ENCODE data around the gene GNAS. TPM values are rescaled to one million over a fixed set of nuclear protein-coding genes. Genes with fewer than 3 reads are reported as not detected.

Gene GNAS
- total and polyA plus RNA-seq, 3 experiments from 2014 or later, result 218 to 666 (median 637) TPM

- H3K36me3 ChIP-seq (ENCODE audit: insufficient read depth, low read length), result peaks cover 75% of the 10 kb centered on the region
- ChIA-PET CTCF (no interaction called here), POLR2A (no interaction called here)
- no peak overlapping the region for H3K27ac ChIP-seq (ENCODE audit: low read depth, low read length)
- Mint-ChIP-seq H3K36me3 (peaks cover 16 to 93% (median 36%) of the 10 kb centered on the region in 3 donors), H3K9me3 (no peaks in the 10 kb centered on the region), H3K4me3 (peak overlapping the region in 2 of 7 donors; percentile 1 to 45), H3K27me3 (peaks cover 0 to 2% of the 10 kb centered on the region in 2 donors), H3K27ac (peak overlapping the region in 3 of 8 donors; percentile 22 to 55 (median 48)), H3K4me1 (peaks cover 48 to 83% (median 58%) of the 10 kb centered on the region in 3 donors)
- no peak for DNase-seq
- H3K4me1 ChIP-seq (ENCODE audit: insufficient read depth, low read length), result peaks cover 22% of the 10 kb centered on the region
- H3K4me3 ChIP-seq (ENCODE audit: low read length), result no peak overlapping the region
- H3K27me3 ChIP-seq (ENCODE audit: insufficient read depth, low read length, poor library complexity, severe bottlenecking), result no peaks in the 10 kb centered on the region
- H3K9me3 ChIP-seq (ENCODE audit: low read length), result no peaks in the 10 kb centered on the region
Observed at GRCh38 chr20:58906111-58906510, 53.6 kb downstream of the GNAS start.

- DNase-seq, result no peak
- H3K36me3 Mint-ChIP-seq, result peaks cover 16 to 95% (median 40%) of the 10 kb centered on the region in 3 donors
- Histone ChIP-seq H3K27me3 (ENCODE audit: insufficient read depth, low read length, poor library complexity, severe bottlenecking) (no peaks in the 10 kb centered on the region), H3K9me3 (ENCODE audit: low read length) (no peaks in the 10 kb centered on the region), H3K4me1 (ENCODE audit: insufficient read depth, low read length) (peaks cover 22% of the 10 kb centered on the region), H3K4me3 (ENCODE audit: low read length) (no peak overlapping the region), H3K27ac (ENCODE audit: low read depth, low read length) (no peak overlapping the region), H3K36me3 (ENCODE audit: insufficient read depth, low read length) (peaks cover 79% of the 10 kb centered on the region)
- peaks cover 0 to 2% of the 10 kb centered on the region in 2 donors for H3K27me3 Mint-ChIP-seq
- H3K4me3 Mint-ChIP-seq, result peak overlapping the region; percentile 26 to 92 (median 78)
- H3K9me3 Mint-ChIP-seq, result no peaks in the 10 kb centered on the region
- H3K4me1 Mint-ChIP-seq, result peaks cover 51 to 85% (median 61%) of the 10 kb centered on the region in 3 donors
- CTCF ChIA-PET, result no interaction called here
- peak overlapping the region; percentile 58 to 94 (median 90) for H3K27ac Mint-ChIP-seq
- POLR2A ChIA-PET, result interaction anchor here (2.0 kb wide), 1 partner anchor 17 kb away, joined by 8 read pairs; no protein-coding TSS in a partner anchor
Observed at GRCh38 chr20:58906894-58907293, 54.4 kb downstream of the GNAS start.

- peaks cover 22% of the 10 kb centered on the region for H3K4me1 ChIP-seq (ENCODE audit: insufficient read depth, low read length)
- H3K27ac ChIP-seq (ENCODE audit: low read depth, low read length), result no peak overlapping the region
- H3K27me3 Mint-ChIP-seq, result peaks cover 0 to 2% of the 10 kb centered on the region in 2 donors
- H3K27me3 ChIP-seq (ENCODE audit: insufficient read depth, low read length, poor library complexity, severe bottlenecking), result no peaks in the 10 kb centered on the region
- peaks cover 16 to 94% (median 40%) of the 10 kb centered on the region in 3 donors for H3K36me3 Mint-ChIP-seq
- peak overlapping the region; percentile 67 to 92 (median 78) for H3K4me3 Mint-ChIP-seq
- no peak overlapping the region for H3K4me3 ChIP-seq (ENCODE audit: low read length)
- peak overlapping the region; percentile 77 to 94 (median 90) for H3K27ac Mint-ChIP-seq
- ChIA-PET CTCF (interaction anchor here (1.5 kb wide), 1 partner anchor 136 kb away, joined by 3 read pairs; no protein-coding TSS in a partner anchor), POLR2A (interaction anchor here (0.6 to 2.0 kb wide), 4 partner anchors 14 to 125 kb away, joined by 3 to 8 read pairs (median 4); partner anchors contain the start of gene ATP5F1E)
- peaks cover 53 to 85% (median 61%) of the 10 kb centered on the region in 3 donors for H3K4me1 Mint-ChIP-seq
- no peaks in the 10 kb centered on the region for H3K9me3 ChIP-seq (ENCODE audit: low read length)
- peak; percentile 40 to 85 (median 60) for DNase-seq
- H3K9me3 Mint-ChIP-seq, result no peaks in the 10 kb centered on the region
- peaks cover 79% of the 10 kb centered on the region for H3K36me3 ChIP-seq (ENCODE audit: insufficient read depth, low read length)
Observed at GRCh38 chr20:58907320-58908137, 55.0 kb downstream of the GNAS start.

GRCh38 chr20:58908221-58908620 is 55.7 kb downstream of the GNAS start:
- peaks cover 54 to 82% (median 59%) of the 10 kb centered on the region in 3 donors for H3K4me1 Mint-ChIP-seq
- ChIA-PET POLR2A (interaction anchor here (0.9 to 2.0 kb wide), 3 partner anchors 15 to 124 kb away, joined by 3 to 8 read pairs (median 4); partner anchors contain the start of gene ATP5F1E), CTCF (interaction anchor here (1.5 kb wide), 1 partner anchor 135 kb away, joined by 3 read pairs; no protein-coding TSS in a partner anchor)

GRCh38 chr20:58908941-58909340 is 56.4 kb downstream of the GNAS start:
- Histone ChIP-seq H3K27ac (ENCODE audit: low read depth, low read length) (no peak overlapping the region), H3K27me3 (ENCODE audit: insufficient read depth, low read length, poor library complexity, severe bottlenecking) (no peaks in the 10 kb centered on the region), H3K4me3 (ENCODE audit: low read length) (no peak overlapping the region), H3K9me3 (ENCODE audit: low read length) (no peaks in the 10 kb centered on the region), H3K36me3 (ENCODE audit: insufficient read depth, low read length) (peaks cover 68% of the 10 kb centered on the region), H3K4me1 (ENCODE audit: insufficient read depth, low read length) (peaks cover 22% of the 10 kb centered on the region)
- ChIA-PET POLR2A (no interaction called here), CTCF (interaction anchor here (1.1 kb wide), 1 partner anchor 39 kb away, joined by 3 read pairs; no protein-coding TSS in a partner anchor)
- Mint-ChIP-seq H3K4me1 (peaks cover 49 to 75% (median 53%) of the 10 kb centered on the region in 3 donors), H3K27me3 (peaks cover 0 to 2% of the 10 kb centered on the region in 2 donors), H3K4me3 (peak overlapping the region in 1 of 7 donors; percentile 23), H3K27ac (peak overlapping the region in 3 of 8 donors; percentile 10 to 89 (median 42)), H3K36me3 (peaks cover 16 to 82% (median 38%) of the 10 kb centered on the region in 3 donors), H3K9me3 (no peaks in the 10 kb centered on the region)
- DNase-seq, result no peak

More at GRCh38 chr20:58908221-58908620, 55.7 kb downstream of the GNAS start:
- peak overlapping the region; percentile 67 to 92 (median 78) for H3K4me3 Mint-ChIP-seq
- H3K9me3 Mint-ChIP-seq, result no peaks in the 10 kb centered on the region
- no peak for DNase-seq
- no peak overlapping the region for H3K27ac ChIP-seq (ENCODE audit: low read depth, low read length)
- no peaks in the 10 kb centered on the region for H3K9me3 ChIP-seq (ENCODE audit: low read length)
- H3K27me3 Mint-ChIP-seq, result peaks cover 0 to 2% of the 10 kb centered on the region in 2 donors
- peak overlapping the region; percentile 77 to 94 (median 90) for H3K27ac Mint-ChIP-seq
- peaks cover 16 to 89% (median 39%) of the 10 kb centered on the region in 3 donors for H3K36me3 Mint-ChIP-seq
- peaks cover 22% of the 10 kb centered on the region for H3K4me1 ChIP-seq (ENCODE audit: insufficient read depth, low read length)
- peaks cover 75% of the 10 kb centered on the region for H3K36me3 ChIP-seq (ENCODE audit: insufficient read depth, low read length)
- no peaks in the 10 kb centered on the region for H3K27me3 ChIP-seq (ENCODE audit: insufficient read depth, low read length, poor library complexity, severe bottlenecking)
- no peak overlapping the region for H3K4me3 ChIP-seq (ENCODE audit: low read length)

- CTCF ChIA-PET, result interaction anchor here (1.1 kb wide), 1 partner anchor 40 kb away, joined by 3 read pairs; no protein-coding TSS in a partner anchor
- Mint-ChIP-seq H3K36me3 (peaks cover 16 to 76% (median 38%) of the 10 kb centered on the region in 3 donors), H3K4me3 (peak overlapping the region in 1 of 7 donors; percentile 15), H3K4me1 (peaks cover 49 to 70% (median 53%) of the 10 kb centered on the region in 3 donors), H3K27me3 (peaks cover 0 to 2% of the 10 kb centered on the region in 2 donors), H3K9me3 (no peaks in the 10 kb centered on the region), H3K27ac (peak overlapping the region in 2 of 8 donors; percentile 50 to 89)
- Histone ChIP-seq H3K27ac (ENCODE audit: low read depth, low read length) (no peak overlapping the region), H3K4me1 (ENCODE audit: insufficient read depth, low read length) (peaks cover 22% of the 10 kb centered on the region), H3K27me3 (ENCODE audit: insufficient read depth, low read length, poor library complexity, severe bottlenecking) (no peaks in the 10 kb centered on the region), H3K4me3 (ENCODE audit: low read length) (no peak overlapping the region), H3K36me3 (ENCODE audit: insufficient read depth, low read length) (peaks cover 64% of the 10 kb centered on the region), H3K9me3 (ENCODE audit: low read length) (no peaks in the 10 kb centered on the region)
- POLR2A ChIA-PET, result no interaction called here
- no peak for DNase-seq
Observed at GRCh38 chr20:58909585-58909984, 57.1 kb downstream of the GNAS start.

GRCh38 chr20:58910473-58910872 is 58.0 kb downstream of the GNAS start:
- H3K4me3 ChIP-seq (ENCODE audit: low read length), result no peak overlapping the region
- H3K4me1 Mint-ChIP-seq, result peaks cover 44 to 62% (median 46%) of the 10 kb centered on the region in 3 donors
- H3K27ac Mint-ChIP-seq, result peak overlapping the region in 1 of 8 donors; percentile 50
- peaks cover 0 to 2% of the 10 kb centered on the region in 2 donors for H3K27me3 Mint-ChIP-seq
- H3K4me1 ChIP-seq (ENCODE audit: insufficient read depth, low read length), result peaks cover 22% of the 10 kb centered on the region
- no peaks in the 10 kb centered on the region for H3K9me3 ChIP-seq (ENCODE audit: low read length)
- DNase-seq, result no peak
- no peak overlapping the region for H3K27ac ChIP-seq (ENCODE audit: low read depth, low read length)
- no peaks in the 10 kb centered on the region for H3K9me3 Mint-ChIP-seq
- peak overlapping the region in 2 of 7 donors; percentile 15 to 16 for H3K4me3 Mint-ChIP-seq
- H3K27me3 ChIP-seq (ENCODE audit: insufficient read depth, low read length, poor library complexity, severe bottlenecking), result no peaks in the 10 kb centered on the region
- POLR2A ChIA-PET, result interaction anchor here (0.7 kb wide), 1 partner anchor 335 kb away, joined by 3 read pairs; no protein-coding TSS in a partner anchor
- CTCF ChIA-PET, result interaction anchor here (0.6 kb wide), 1 partner anchor 13 kb away, joined by 3 read pairs; no protein-coding TSS in a partner anchor
- H3K36me3 ChIP-seq (ENCODE audit: insufficient read depth, low read length), result peaks cover 55% of the 10 kb centered on the region
- peaks cover 16 to 67% (median 34%) of the 10 kb centered on the region in 3 donors for H3K36me3 Mint-ChIP-seq
